H1 (cell line): ENCODE measurements around the gene GP1BB. TPM values are rescaled to one million over a fixed set of nuclear protein-coding genes. Genes with fewer than 3 reads are reported as not detected.

Source experiments
- CTCF ChIA-PET: fragments of 300-600 bp; sonication (Branson Sonifier 250); formaldehyde crosslinking; loops from one replicate; lab custom pipeline; 2021; ENCODE audit not compliant: partially characterized antibody; lab: Charles Lee
- POLR2A ChIA-PET: fragments of 300-600 bp; sonication (Branson Sonifier 250); formaldehyde crosslinking; loops from one replicate; lab custom pipeline; 2021; ENCODE audit warnings: inconsistent platforms; ENCODE audit not compliant: partially characterized antibody; lab: Charles Lee
- DNase-seq, 2 experiments: peaks; one replicate each; pipeline versions ENCODE4 v3.0.0 to v3.0.0-alpha.2; 2010 to 2022; ENCODE audit warnings: low spot score in 2 of 2, low read depth in 1 of 2, mixed read lengths in 1 of 2
- FAIRE-seq: peaks from 2 replicates; lab custom pipeline; 2011; peaks lifted over from hg19 to GRCh38; lab: Jason Lieb, UNC
- H2AFZ ChIP-seq: 2 replicates; pipeline ENCODE4 v1.8.1; 2012; ENCODE audit warnings: low read length, inconsistent platforms
- H2AK5ac ChIP-seq: 2 replicates; pipeline ENCODE4 v1.6.1; 2013; ENCODE audit warnings: low read depth, low read length
- H2BK120ac ChIP-seq: replicated peaks from 2 replicates; pipeline ENCODE3; 2013; ENCODE audit warnings: low read depth, low read length, inconsistent platforms
- H2BK12ac ChIP-seq: 2 replicates; pipeline ENCODE4 v1.6.1; 2013; ENCODE audit warnings: low read depth, low read length
- H2BK15ac ChIP-seq: 2 replicates; pipeline ENCODE4 v1.6.1; 2013; ENCODE audit warnings: low read length
- H2BK20ac ChIP-seq: 2 replicates; pipeline ENCODE4 v1.6.1; 2013; ENCODE audit warnings: low read length
- H2BK5ac ChIP-seq: 2 replicates; pipeline ENCODE4 v1.6.1; 2013; ENCODE audit warnings: low read depth, low read length
- H3K14ac ChIP-seq: 2 replicates; pipeline ENCODE4 v1.6.1; 2013; ENCODE audit warnings: inconsistent platforms; ENCODE audit not compliant: insufficient read length
- H3K18ac ChIP-seq: 2 replicates; pipeline ENCODE4 v1.6.1; 2013; ENCODE audit warnings: low read length; ENCODE audit errors: extremely low read depth
- H3K23ac ChIP-seq: 2 replicates; pipeline ENCODE4 v1.6.1; 2013; ENCODE audit warnings: inconsistent platforms; ENCODE audit not compliant: insufficient read length
- H3K23me2 ChIP-seq: 2 replicates; pipeline ENCODE4 v1.6.1; 2013; ENCODE audit warnings: low read depth, low read length
- H3K27ac ChIP-seq: 2 replicates; pipeline ENCODE4 v1.6.1; 2011; ENCODE audit warnings: low read depth, low read length, inconsistent platforms
- H3K27me3 ChIP-seq, 4 experiments: replicated peaks in 1 of 4; 1 replicate in 1 of 4; 2 replicates in 3 of 4; pipeline versions ENCODE4 v1.6.1 to v1.8.1; 2011 to 2013; ENCODE audit warnings: low read length in 3 of 4, mild to moderate bottlenecking in 3 of 4, inconsistent platforms in 2 of 4, mixed read lengths in 2 of 4, moderate library complexity in 1 of 4; ENCODE audit not compliant: control insufficient read depth in 3 of 4, insufficient read depth in 3 of 4; ENCODE audit errors: extremely low read depth in 1 of 4
- H3K36me3 ChIP-seq, 4 experiments: 2 replicates each; pipeline versions ENCODE4 v1.6.1 to v1.8.1; 2011 to 2013; ENCODE audit warnings: mild to moderate bottlenecking in 4 of 4, low read length in 3 of 4, moderate library complexity in 2 of 4, control low read depth in 1 of 4, inconsistent platforms in 1 of 4; ENCODE audit not compliant: insufficient read depth in 4 of 4, control insufficient read depth in 2 of 4
- H3K4ac ChIP-seq: replicated peaks from 2 replicates; pipeline ENCODE3; 2013; ENCODE audit warnings: low read length, low read depth, mixed read lengths, inconsistent platforms; ENCODE audit not compliant: insufficient read length
- H3K4me1 ChIP-seq, 4 experiments: replicated peaks in 1 of 4; 1 replicate in 1 of 4; 2 replicates in 3 of 4; pipeline versions ENCODE4 v1.6.1 to v1.8.1; 2011 to 2013; ENCODE audit warnings: low read length in 3 of 4, inconsistent platforms in 2 of 4, mixed read lengths in 1 of 4; ENCODE audit not compliant: insufficient read depth in 4 of 4, control insufficient read depth in 3 of 4
- H3K4me2 ChIP-seq, 2 experiments: 2 replicates each; pipeline versions ENCODE4 v1.6.1 to v1.8.1; 2011 to 2013; ENCODE audit warnings: low read depth in 2 of 2, low read length in 2 of 2, control low read depth in 1 of 2, inconsistent platforms in 1 of 2, mild to moderate bottlenecking in 1 of 2; ENCODE audit not compliant: insufficient read depth in 1 of 2
- H3K4me3 ChIP-seq, 4 experiments: fragments of 200-600, 300-600 bp in 1 of 4; sonication (generic), shearing (Covaris generic), sonication (Bioruptor Twin) in 1 of 4; 2 replicates each; pipeline versions ENCODE4 v1.5.1 to v1.8.1; 2011 to 2016; ENCODE audit warnings: low read length in 4 of 4, low read depth in 3 of 4, control low read depth in 2 of 4, inconsistent platforms in 2 of 4, mild to moderate bottlenecking in 2 of 4, mixed read lengths in 1 of 4, moderate library complexity in 1 of 4; ENCODE audit not compliant: insufficient read depth in 2 of 4; ENCODE audit errors: extremely low read depth in 1 of 4
- H3K56ac ChIP-seq: replicated peaks from 2 replicates; pipeline ENCODE3; 2013; ENCODE audit warnings: low read depth, mild to moderate bottlenecking, mixed read lengths, low read length, inconsistent platforms; ENCODE audit not compliant: insufficient read length
- H3K79me1 ChIP-seq: 2 replicates; pipeline ENCODE4 v1.6.1; 2013; ENCODE audit warnings: low read depth, low read length, control low read depth
- H3K79me2 ChIP-seq, 2 experiments: 2 replicates each; pipeline versions ENCODE4 v1.6.1 to v1.8.1; 2012 to 2013; ENCODE audit warnings: low read length in 2 of 2, mild to moderate bottlenecking in 2 of 2, inconsistent platforms in 1 of 2; ENCODE audit not compliant: insufficient read depth in 2 of 2, control insufficient read depth in 1 of 2
- H3K9ac ChIP-seq, 4 experiments: replicated peaks in 1 of 4; 1 replicate in 1 of 4; 2 replicates in 3 of 4; pipeline versions ENCODE4 v1.6.1 to v1.8.1; 2011 to 2013; ENCODE audit warnings: low read depth in 3 of 4, low read length in 3 of 4, control low read depth in 2 of 4, mild to moderate bottlenecking in 2 of 4, moderate library complexity in 2 of 4, inconsistent platforms in 1 of 4; ENCODE audit errors: extremely low read depth in 1 of 4
- H3K9me3 ChIP-seq, 2 experiments: 2 replicates each; pipeline versions ENCODE4 v1.6.1 to v1.8.1; 2012 to 2013; ENCODE audit warnings: mild to moderate bottlenecking in 2 of 2, moderate library complexity in 2 of 2, control low read depth in 1 of 2, inconsistent platforms in 1 of 2, low read depth in 1 of 2, low read length in 1 of 2, mixed read lengths in 1 of 2; ENCODE audit not compliant: insufficient read depth in 2 of 2
- H4K20me1 ChIP-seq, 2 experiments: replicated peaks in 1 of 2; 2 replicates each; pipeline versions ENCODE3 to v1.8.1; 2011 to 2013; ENCODE audit warnings: inconsistent platforms in 2 of 2, low read length in 2 of 2, mild to moderate bottlenecking in 1 of 2; ENCODE audit not compliant: insufficient read depth in 2 of 2, control insufficient read depth in 1 of 2
- H4K5ac ChIP-seq: 2 replicates; pipeline ENCODE4 v1.6.1; 2013; ENCODE audit warnings: low read length, low read depth, mixed read lengths, inconsistent platforms; ENCODE audit not compliant: insufficient read length
- H4K8ac ChIP-seq: 2 replicates; pipeline ENCODE4 v1.8.0; 2013; ENCODE audit warnings: mild to moderate bottlenecking, moderate library complexity, low read length, inconsistent platforms; ENCODE audit not compliant: insufficient read depth; ENCODE audit errors: extremely low read depth
- H4K91ac ChIP-seq: replicated peaks from 2 replicates; pipeline ENCODE3; 2013; ENCODE audit warnings: low read length, mixed read lengths, inconsistent platforms; ENCODE audit not compliant: insufficient read length
- CTBP2 ChIP-seq: IDR thresholded peaks from 2 replicates; pipeline ENCODE4 v1.7.0; 2011; ENCODE audit warnings: borderline replicate concordance, mild to moderate bottlenecking, moderate library complexity, mixed read lengths, low read length; ENCODE audit not compliant: insufficient read depth, insufficient read length
- EGR1 ChIP-seq: IDR thresholded peaks from 2 replicates; pipeline ENCODE4 v1.6.1; 2011; ENCODE audit warnings: low read depth, low read length, borderline replicate concordance
- JUN ChIP-seq: IDR thresholded peaks from 2 replicates; pipeline ENCODE4 v1.6.1; 2011; ENCODE audit warnings: low read depth, mild to moderate bottlenecking, improper control_type of control experiment, low read length
- KDM4A ChIP-seq: IDR thresholded peaks from one replicate; pipeline ENCODE4 v1.7.1; 2012; ENCODE audit warnings: low read depth, mild to moderate bottlenecking, moderate library complexity, low read length, inconsistent platforms; ENCODE audit not compliant: severe bottlenecking
- KDM5A ChIP-seq: fragments of 200-600 bp; IDR thresholded peaks from 2 replicates; pipeline ENCODE4 v1.7.1; 2012; ENCODE audit warnings: mild to moderate bottlenecking, low read length, inconsistent platforms, mixed read lengths
- RAD21 ChIP-seq, 2 experiments: IDR thresholded peaks in 1 of 2; conservative IDR thresholded peaks in 1 of 2; 2 replicates each; pipeline ENCODE4 v1.6.1; 2011; ENCODE audit warnings: low read depth in 2 of 2, low read length in 2 of 2, improper control_type of control experiment in 1 of 2, inconsistent platforms in 1 of 2, mild to moderate bottlenecking in 1 of 2, moderate library complexity in 1 of 2
- SIRT6 ChIP-seq: IDR thresholded peaks from one replicate; pipeline ENCODE4 v1.7.1; 2012; ENCODE audit warnings: low read length, inconsistent platforms
- SIX5 ChIP-seq: IDR thresholded peaks from 2 replicates; pipeline ENCODE4 v1.6.1; 2011; ENCODE audit warnings: mild to moderate bottlenecking, low read depth, low read length
- SP4 ChIP-seq: IDR thresholded peaks from 2 replicates; pipeline ENCODE4 v1.6.1; 2012; ENCODE audit warnings: low read length, inconsistent platforms
- SUZ12 ChIP-seq: fragments of 200-600 bp; sonication (generic); IDR thresholded peaks from 2 replicates; pipeline ENCODE4 v1.6.1; 2012; ENCODE audit warnings: mild to moderate bottlenecking, inconsistent platforms, low read length, moderate library complexity, mixed read lengths
- TBP ChIP-seq: IDR thresholded peaks from 2 replicates; pipeline ENCODE4 v1.6.1; 2011; ENCODE audit warnings: low read depth, low read length, improper control_type of control experiment
- USF2 ChIP-seq: IDR thresholded peaks from 2 replicates; pipeline ENCODE4 v1.6.1; 2011; ENCODE audit warnings: low read length, improper control_type of control experiment
- YY1 ChIP-seq: IDR thresholded peaks from 2 replicates; pipeline ENCODE4 v1.6.1; 2011; ENCODE audit warnings: low read depth, mild to moderate bottlenecking, low read length
- WGBS, 2 experiments: shearing (Covaris generic) in 1 of 2; methylation state at CpG; one replicate each; pipeline versions ENCODE4 v1.1.6 to v1.1.7; 2013 to 2015; ENCODE audit warnings: low lambda C conversion rate in 2 of 2, mixed read lengths in 2 of 2, inconsistent platforms in 1 of 2, low coverage in 1 of 2, missing lambda C conversion rate in 1 of 2; ENCODE audit not compliant: insufficient replicate concordance in 2 of 2, insufficient coverage in 1 of 2, insufficient read length in 1 of 2; ENCODE audit errors: extremely low coverage in 1 of 2, missing lambda C conversion rate in 1 of 2; 5-methylcytosine and 5-hydroxymethylcytosine counted together
- polyA plus RNA-seq, 7 experiments: library from polyadenylated mRNA; depleted of rRNA in 3 of 7; stranded (reverse) in 5 of 7; unstranded in 2 of 7; fragments of >200 nt in 5 of 7; fragments of 200-250 nt in 2 of 7; gene quantifications; 1 replicate in 5 of 7; 2 replicates in 1 of 7; 4 replicates in 1 of 7; pipeline versions ENCODE4 v1.2.1 to v1.2.3, GENCODE V29; 2011 to 2013; ENCODE audit warnings: missing spikeins in 2 of 7, mixed read lengths in 2 of 7
- total RNA-seq: library from RNA; stranded (reverse); fragmentation: NEBNext Ultra II Directional; extraction: Animal tissue kit (Norgen Biotek cat#: 25700); gene quantifications from 2 replicates; pipeline ENCODE4 v1.2.1, GENCODE V29; 2021

The GP1BB gene
- total and polyA plus RNA-seq, 2 of the 8 experiments (the other 6 are each of a cell fraction or from before 2014, with no cell fraction given) = 0.36 TPM; not detected in 1

- Histone ChIP-seq H2AK5ac (no peak overlapping the region), H2BK120ac (no peak overlapping the region), H4K91ac (no peak overlapping the region), H3K14ac (no peak overlapping the region), H3K9me3 (no peaks in the 10 kb centered on the region), H3K4ac (no peak overlapping the region), H3K9ac (no peak overlapping the region), H2AFZ (no peak overlapping the region), H2BK12ac (no peak overlapping the region), H3K27ac (no peak overlapping the region), H3K4me2 (no peak overlapping the region), H3K79me2 (no peaks in the 10 kb centered on the region), H3K4me3 (no peak overlapping the region), H3K56ac (no peak overlapping the region), H4K20me1 (peaks cover 0 to 1% of the 10 kb centered on the region in 2 experiments), H3K18ac (no peak overlapping the region), H3K23me2 (no peaks in the 10 kb centered on the region), H4K8ac (0 out of 2 replicates have a peak overlapping the region, but pooled peaks have one; percentile 21), H2BK20ac (no peak overlapping the region), H3K23ac (no peak overlapping the region), H3K4me1 (peaks cover 0 to 12% (median 6%) of the 10 kb centered on the region in 4 experiments; a peak in 5 of 7 replicates), H2BK5ac (no peak overlapping the region), H4K5ac (no peak overlapping the region), H3K79me1 (no peaks in the 10 kb centered on the region), H3K27me3 (no peaks in the 10 kb centered on the region; a peak in 1 of 7 replicates), H2BK15ac (no peak overlapping the region), H3K36me3 (no peaks in the 10 kb centered on the region)
- ChIA-PET CTCF (interaction anchor here (1.3 to 5.0 kb wide), 6 partner anchors 9 to 208 kb away, joined by 5 to 43 read pairs (median 14); partner anchors contain the start of gene GP1BB), POLR2A (no interaction called here)
- 93% methylated on average over 5 of the region's 7 CpGs; no CpG with 5 or more reads in 1 of the 2 experiments for WGBS, 2 experiments
- no peak for DNase-seq
- no peak for FAIRE-seq
- TF ChIP-seq SIRT6 (no peak), KDM5A (no peak), CTBP2 (no peak), RAD21 (IDR thresholded peaks at IDR 0.05 in 1 of 2, conservative IDR thresholded peaks at IDR 0.05 in 1 of 2; ENCODE audit: low read depth in 2 of 2, low read length in 2 of 2) (no peak), USF2 (no peak), SUZ12 (no peak), YY1 (no peak), JUN (no peak), EGR1 (no peak), SIX5 (no peak), TBP (no peak), SP4 (no peak), KDM4A (no peak)
Measured at GRCh38 chr22:19739911-19740449, 16.6 kb downstream of the GP1BB start.
